Prostate gland (tissue), 2 donors: ENCODE measurements around the gene DICER1.

Source experiments
- POLR2A ChIP-seq: fragments of 450-650 bp; IDR thresholded peaks from one replicate; pipeline ENCODE4 v1.6.1; 2016; ENCODE audit warnings: antibody characterized with exemption, mild to moderate bottlenecking
- POLR2AphosphoS5 ChIP-seq: sonication (generic); formaldehyde crosslinking; IDR thresholded peaks from one replicate; pipeline ENCODE4 v1.6.1; 2017; ENCODE audit warnings: antibody characterized with exemption
- TF ChIP-seq, protein P1 (sequence below), 4 experiments: fragments of 200-600 bp in 2 of 4; fragments of 450-650 bp in 2 of 4; sonication (generic) in 2 of 4; IDR thresholded peaks; 1 replicate in 3 of 4; 2 replicates in 1 of 4; pipeline ENCODE4 v1.5.1; 2016 to 2019; ENCODE audit warnings: antibody characterized with exemption in 4 of 4, mild to moderate bottlenecking in 2 of 4, moderate library complexity in 2 of 4

GRCh38 chr14:95192311-95192710 is 35.0 kb upstream of the DICER1 start:
- TF ChIP-seq, protein P1, sequence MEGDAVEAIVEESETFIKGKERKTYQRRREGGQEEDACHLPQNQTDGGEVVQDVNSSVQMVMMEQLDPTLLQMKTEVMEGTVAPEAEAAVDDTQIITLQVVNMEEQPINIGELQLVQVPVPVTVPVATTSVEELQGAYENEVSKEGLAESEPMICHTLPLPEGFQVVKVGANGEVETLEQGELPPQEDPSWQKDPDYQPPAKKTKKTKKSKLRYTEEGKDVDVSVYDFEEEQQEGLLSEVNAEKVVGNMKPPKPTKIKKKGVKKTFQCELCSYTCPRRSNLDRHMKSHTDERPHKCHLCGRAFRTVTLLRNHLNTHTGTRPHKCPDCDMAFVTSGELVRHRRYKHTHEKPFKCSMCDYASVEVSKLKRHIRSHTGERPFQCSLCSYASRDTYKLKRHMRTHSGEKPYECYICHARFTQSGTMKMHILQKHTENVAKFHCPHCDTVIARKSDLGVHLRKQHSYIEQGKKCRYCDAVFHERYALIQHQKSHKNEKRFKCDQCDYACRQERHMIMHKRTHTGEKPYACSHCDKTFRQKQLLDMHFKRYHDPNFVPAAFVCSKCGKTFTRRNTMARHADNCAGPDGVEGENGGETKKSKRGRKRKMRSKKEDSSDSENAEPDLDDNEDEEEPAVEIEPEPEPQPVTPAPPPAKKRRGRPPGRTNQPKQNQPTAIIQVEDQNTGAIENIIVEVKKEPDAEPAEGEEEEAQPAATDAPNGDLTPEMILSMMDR (IDR thresholded peaks at IDR 0.05): no peak
- TF ChIP-seq POLR2AphosphoS5 (no peak), POLR2A (no peak)
